BJ (cell line): ENCODE measurements around the gene C16orf74. TPM values are rescaled to one million over a fixed set of nuclear protein-coding genes. Genes with fewer than 3 reads are reported as not detected.

ENCODE experiments used
- CTCF ChIA-PET: fragments of 350-600 bp; formaldehyde crosslinking; extraction: SDS; loops from one replicate; lab custom pipeline; 2021; ENCODE audit warnings: antibody characterized with exemption, inconsistent platforms; lab: Yijun Ruan, JAX
- POLR2A ChIA-PET: fragments of 300-600 bp; sonication (Branson Sonifier 250); formaldehyde crosslinking; extraction: SDS; loops from one replicate; lab custom pipeline; 2021; ENCODE audit warnings: antibody characterized with exemption; lab: Charles Lee
- DNase-seq: peaks from one replicate; pipeline ENCODE4 v3.0.0-alpha.2; 2011; ENCODE audit warnings: low read depth
- H3K27me3 ChIP-seq: 2 replicates; pipeline ENCODE4 v1.6.0; 2011; ENCODE audit warnings: low read length; ENCODE audit not compliant: control insufficient read depth, insufficient read depth
- H3K36me3 ChIP-seq: 2 replicates; pipeline ENCODE4 v1.5.1; 2011; ENCODE audit warnings: low read length; ENCODE audit not compliant: control insufficient read depth, insufficient read depth
- H3K4me3 ChIP-seq: 2 replicates; pipeline ENCODE4 v1.5.1; 2011; ENCODE audit warnings: low read depth, mild to moderate bottlenecking, control low read depth, low read length
- CTCF ChIP-seq: IDR thresholded peaks from 2 replicates; pipeline ENCODE4 v1.5.1; 2011; ENCODE audit warnings: low read depth, mild to moderate bottlenecking, control low read depth, inconsistent platforms, low read length, moderate library complexity; ENCODE audit not compliant: insufficient read depth
- polyA plus RNA-seq: library from polyadenylated mRNA; depleted of rRNA; stranded (reverse); fragments of >200 nt; gene quantifications from 2 replicates; pipeline ENCODE4 v1.2.3, GENCODE V29; 2011

Gene C16orf74
- polyA plus RNA-seq, 1 experiment: 2.9 TPM

GRCh38 chr16:85668676-85669424 lies 82.0 kb downstream of the C16orf74 start:
- ChIA-PET CTCF (interaction anchor here (1.8 kb wide), 1 partner anchor 10 kb away, joined by 7 read pairs; no protein-coding TSS in a partner anchor), POLR2A (no interaction called here)
- peaks cover 60% of the 10 kb centered on the region for H3K36me3 ChIP-seq
- no peak for TF ChIP-seq CTCF
- DNase-seq: no peak
- H3K27me3 ChIP-seq: no peaks in the 10 kb centered on the region
- H3K4me3 ChIP-seq: no peak overlapping the region

- DNase-seq: no peak
- no peak for TF ChIP-seq CTCF
- ChIA-PET CTCF (interaction anchor here (1.8 kb wide), 1 partner anchor 9 kb away, joined by 7 read pairs; no protein-coding TSS in a partner anchor), POLR2A (no interaction called here)
- H3K4me3 ChIP-seq: no peak overlapping the region
- no peaks in the 10 kb centered on the region for H3K27me3 ChIP-seq
- peaks cover 69% of the 10 kb centered on the region for H3K36me3 ChIP-seq
Measured at GRCh38 chr16:85667841-85668413, 83.0 kb downstream of the C16orf74 start.

DNA sequence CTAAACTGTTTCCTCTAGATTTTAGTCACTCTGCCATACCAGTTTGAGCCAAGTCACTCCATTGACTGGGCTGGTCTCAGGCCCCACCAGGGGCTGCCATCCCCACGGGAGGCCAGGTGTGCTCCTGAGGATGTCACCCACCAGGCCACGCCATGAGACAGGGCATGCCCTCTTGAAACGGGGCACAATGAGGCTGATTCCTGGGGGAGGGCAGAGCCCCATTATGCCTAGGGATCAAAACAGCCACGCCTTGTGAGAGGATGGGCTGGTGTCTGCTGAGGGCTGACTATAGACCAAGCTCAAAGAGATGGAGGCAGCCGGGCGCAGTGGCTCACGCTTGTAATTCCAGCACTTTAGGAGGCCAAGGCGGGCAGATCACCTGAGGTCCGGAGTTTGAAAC lies 83.6 kb downstream of the C16orf74 start:
- ChIA-PET CTCF (no interaction called here), POLR2A (no interaction called here)
- no peak for DNase-seq
- TF ChIP-seq CTCF: no peak
- Histone ChIP-seq H3K4me3 (no peak overlapping the region), H3K27me3 (no peaks in the 10 kb centered on the region), H3K36me3 (peaks cover 72% of the 10 kb centered on the region)

DNA sequence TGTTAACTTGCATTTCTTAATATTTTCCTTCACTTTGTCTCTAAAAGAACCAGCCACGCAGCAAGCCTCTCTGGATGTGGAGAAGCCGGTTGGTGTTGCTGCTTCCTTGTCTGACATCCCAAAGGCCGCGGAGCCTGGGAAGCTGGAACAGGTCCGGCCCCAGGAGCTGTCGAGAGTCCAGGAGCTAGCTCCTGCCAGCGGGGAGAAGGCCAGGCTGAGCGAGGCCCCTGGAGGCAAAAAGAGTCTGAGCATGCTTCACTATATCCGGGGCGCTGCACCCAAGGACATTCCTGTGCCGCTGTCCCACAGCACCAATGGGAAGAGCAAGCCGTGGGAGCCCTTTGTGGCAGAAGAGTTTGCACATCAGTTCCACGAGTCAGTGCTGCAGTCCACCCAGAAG lies 85.0 kb downstream of the C16orf74 start:
- no peak for TF ChIP-seq CTCF
- CTCF ChIA-PET: interaction anchor here (1.5 kb wide), 1 partner anchor 10 kb away, joined by 3 read pairs; no protein-coding TSS in a partner anchor
- DNase-seq: no peak
- no peaks in the 10 kb centered on the region for H3K27me3 ChIP-seq
- peaks cover 73% of the 10 kb centered on the region for H3K36me3 ChIP-seq
- POLR2A ChIA-PET: no interaction called here
- H3K4me3 ChIP-seq: no peak overlapping the region

GRCh38 chr16:85665373-85665740 lies 85.5 kb downstream of the C16orf74 start:
- Histone ChIP-seq H3K36me3 (peaks cover 70% of the 10 kb centered on the region), H3K4me3 (no peak overlapping the region), H3K27me3 (no peaks in the 10 kb centered on the region)
- ChIA-PET POLR2A (no interaction called here), CTCF (interaction anchor here (1.5 kb wide), 1 partner anchor 10 kb away, joined by 3 read pairs; no protein-coding TSS in a partner anchor)
- TF ChIP-seq CTCF: no peak
- DNase-seq: no peak
